ENCODE measurements around the gene TRIM24. TPM values are rescaled to one million over a fixed set of nuclear protein-coding genes. Genes with fewer than 3 reads are reported as not detected.

The TRIM24 gene
- total and polyA plus RNA-seq, 2 of the 13 experiments (the other 11 are each of a cell fraction or from before 2014, with no cell fraction given), result 100 to 106 TPM

DNA sequence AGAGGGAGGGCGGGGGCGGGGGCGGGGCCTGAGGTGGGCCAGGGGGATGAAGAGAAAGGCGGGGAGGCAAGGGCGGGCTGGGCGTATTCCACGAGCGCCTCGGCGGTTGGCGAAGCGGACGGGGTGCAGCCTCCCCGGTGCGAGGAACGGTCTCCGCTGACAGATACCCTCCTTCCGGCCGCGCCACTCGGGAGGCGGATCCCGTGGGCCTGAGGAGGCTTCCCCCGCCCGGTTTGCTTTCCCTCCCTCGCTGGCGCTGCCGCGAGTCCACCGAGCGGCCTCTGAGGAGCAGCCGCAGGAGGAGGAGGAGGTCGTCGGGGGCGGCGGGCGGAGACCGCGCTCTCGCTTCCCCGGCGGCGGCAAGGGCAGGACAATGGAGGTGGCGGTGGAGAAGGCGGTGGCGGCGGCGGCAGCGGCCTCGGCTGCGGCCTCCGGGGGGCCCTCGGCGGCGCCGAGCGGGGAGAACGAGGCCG is at the start of gene TRIM24 (continued):
- TF ChIP-seq ZNF451 (CRISPR knock-in tag; IDR thresholded peaks at IDR 0.05), result peak; percentile 76; the same call in 1 of the 2 replicates
- no peak; the same call in 1 of the 2 replicates for TF ChIP-seq KMT2B (CRISPR knock-in tag; IDR thresholded peaks at IDR 0.05)
- TF ChIP-seq TOE1 (CRISPR knock-in tag; IDR thresholded peaks at IDR 0.05), result no peak
- TF ChIP-seq AGO2 (optimal IDR thresholded peaks at IDR 0.05; ENCODE audit: low read depth, low read length), result no peak
- 0 out of 2 replicates have a peak, but pooled peaks have one; percentile 45 for TF ChIP-seq PAX8 (CRISPR knock-in tag; IDR thresholded peaks at IDR 0.05; ENCODE audit: borderline replicate concordance)
- TF ChIP-seq MBD4 (IDR thresholded peaks at IDR 0.05; ENCODE audit: borderline replicate concordance, low read length), result no peak
- TF ChIP-seq, protein P1, sequence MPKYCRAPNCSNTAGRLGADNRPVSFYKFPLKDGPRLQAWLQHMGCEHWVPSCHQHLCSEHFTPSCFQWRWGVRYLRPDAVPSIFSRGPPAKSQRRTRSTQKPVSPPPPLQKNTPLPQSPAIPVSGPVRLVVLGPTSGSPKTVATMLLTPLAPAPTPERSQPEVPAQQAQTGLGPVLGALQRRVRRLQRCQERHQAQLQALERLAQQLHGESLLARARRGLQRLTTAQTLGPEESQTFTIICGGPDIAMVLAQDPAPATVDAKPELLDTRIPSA (CRISPR knock-in tag; IDR thresholded peaks at IDR 0.05; ENCODE audit: borderline replicate concordance), result no peak
- no peak for TF ChIP-seq ZNF670 (CRISPR knock-in tag; IDR thresholded peaks at IDR 0.05; ENCODE audit: borderline replicate concordance)
- no peak for TF ChIP-seq ZNF136 (CRISPR knock-in tag; IDR thresholded peaks at IDR 0.05; ENCODE audit: low read depth)
- no peak for TF ChIP-seq DMAP1 (CRISPR knock-in tag; IDR thresholded peaks at IDR 0.05)
- TF ChIP-seq, protein P2, sequence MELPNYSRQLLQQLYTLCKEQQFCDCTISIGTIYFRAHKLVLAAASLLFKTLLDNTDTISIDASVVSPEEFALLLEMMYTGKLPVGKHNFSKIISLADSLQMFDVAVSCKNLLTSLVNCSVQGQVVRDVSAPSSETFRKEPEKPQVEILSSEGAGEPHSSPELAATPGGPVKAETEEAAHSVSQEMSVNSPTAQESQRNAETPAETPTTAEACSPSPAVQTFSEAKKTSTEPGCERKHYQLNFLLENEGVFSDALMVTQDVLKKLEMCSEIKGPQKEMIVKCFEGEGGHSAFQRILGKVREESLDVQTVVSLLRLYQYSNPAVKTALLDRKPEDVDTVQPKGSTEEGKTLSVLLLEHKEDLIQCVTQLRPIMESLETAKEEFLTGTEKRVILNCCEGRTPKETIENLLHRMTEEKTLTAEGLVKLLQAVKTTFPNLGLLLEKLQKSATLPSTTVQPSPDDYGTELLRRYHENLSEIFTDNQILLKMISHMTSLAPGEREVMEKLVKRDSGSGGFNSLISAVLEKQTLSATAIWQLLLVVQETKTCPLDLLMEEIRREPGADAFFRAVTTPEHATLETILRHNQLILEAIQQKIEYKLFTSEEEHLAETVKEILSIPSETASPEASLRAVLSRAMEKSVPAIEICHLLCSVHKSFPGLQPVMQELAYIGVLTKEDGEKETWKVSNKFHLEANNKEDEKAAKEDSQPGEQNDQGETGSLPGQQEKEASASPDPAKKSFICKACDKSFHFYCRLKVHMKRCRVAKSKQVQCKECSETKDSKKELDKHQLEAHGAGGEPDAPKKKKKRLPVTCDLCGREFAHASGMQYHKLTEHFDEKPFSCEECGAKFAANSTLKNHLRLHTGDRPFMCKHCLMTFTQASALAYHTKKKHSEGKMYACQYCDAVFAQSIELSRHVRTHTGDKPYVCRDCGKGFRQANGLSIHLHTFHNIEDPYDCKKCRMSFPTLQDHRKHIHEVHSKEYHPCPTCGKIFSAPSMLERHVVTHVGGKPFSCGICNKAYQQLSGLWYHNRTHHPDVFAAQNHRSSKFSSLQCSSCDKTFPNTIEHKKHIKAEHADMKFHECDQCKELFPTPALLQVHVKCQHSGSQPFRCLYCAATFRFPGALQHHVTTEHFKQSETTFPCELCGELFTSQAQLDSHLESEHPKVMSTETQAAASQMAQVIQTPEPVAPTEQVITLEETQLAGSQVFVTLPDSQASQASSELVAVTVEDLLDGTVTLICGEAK (IDR thresholded peaks at IDR 0.05), result no peak
- TF ChIP-seq, protein P2 (CRISPR knock-in tag; IDR thresholded peaks at IDR 0.05), result peak; percentile 54; the same call in 1 of the 2 replicates
- TF ChIP-seq ZSCAN12 (CRISPR knock-in tag; IDR thresholded peaks at IDR 0.05), result no peak
- TF ChIP-seq ZNF75D (CRISPR knock-in tag; IDR thresholded peaks at IDR 0.05; ENCODE audit: borderline replicate concordance), result no peak
- TF ChIP-seq, protein P3, sequence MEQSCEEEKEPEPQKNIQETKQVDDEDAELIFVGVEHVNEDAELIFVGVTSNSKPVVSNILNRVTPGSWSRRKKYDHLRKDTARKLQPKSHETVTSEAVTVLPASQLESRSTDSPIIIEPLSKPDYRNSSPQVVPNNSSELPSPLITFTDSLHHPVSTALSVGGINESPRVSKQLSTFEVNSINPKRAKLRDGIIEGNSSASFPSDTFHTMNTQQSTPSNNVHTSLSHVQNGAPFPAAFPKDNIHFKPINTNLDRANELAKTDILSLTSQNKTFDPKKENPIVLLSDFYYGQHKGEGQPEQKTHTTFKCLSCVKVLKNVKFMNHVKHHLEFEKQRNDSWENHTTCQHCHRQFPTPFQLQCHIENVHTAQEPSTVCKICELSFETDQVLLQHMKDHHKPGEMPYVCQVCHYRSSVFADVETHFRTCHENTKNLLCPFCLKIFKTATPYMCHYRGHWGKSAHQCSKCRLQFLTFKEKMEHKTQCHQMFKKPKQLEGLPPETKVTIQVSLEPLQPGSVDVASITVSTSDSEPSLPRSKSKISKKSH (CRISPR knock-in tag; IDR thresholded peaks at IDR 0.05; ENCODE audit: borderline replicate concordance), result peak; percentile 36; the same call in 1 of the 2 replicates
- peak; percentile 27; the same call in 1 of the 2 replicates for TF ChIP-seq ETV6 (CRISPR knock-in tag; conservative IDR thresholded peaks at IDR 0.05)
- TF ChIP-seq ZNF292 (CRISPR knock-in tag; IDR thresholded peaks at IDR 0.05; ENCODE audit: borderline replicate concordance, low read depth), result no peak
- TF ChIP-seq SCMH1 (CRISPR knock-in tag; IDR thresholded peaks at IDR 0.05; ENCODE audit: borderline replicate concordance), result no peak
